DOHH2 (cell line): ENCODE measurements around the gene ZNF575.
"Not testable (repeated sequence)": the region's sequence is repeated elsewhere in the genome, so short reads cannot be mapped to it uniquely, and the experiment has no call there.

Source experiments
- H3F3A ChIP-seq: fragments of 200-600 bp; sonication (generic), shearing (Covaris generic); 2 replicates; pipeline ENCODE4 v1.6.0; 2016; ENCODE audit warnings: antibody characterized with exemption, mild to moderate bottlenecking; ENCODE audit not compliant: control insufficient read depth, insufficient read depth
- H3K27ac ChIP-seq: fragments of 200-600 bp; sonication (generic); 2 replicates; pipeline ENCODE4 v1.5.1; 2014; ENCODE audit warnings: low read depth, mild to moderate bottlenecking, low read length, moderate library complexity
- H3K27me3 ChIP-seq: fragments of 200-600 bp; sonication (generic); 2 replicates; pipeline ENCODE4 v1.6.1; 2014; ENCODE audit warnings: mild to moderate bottlenecking, low read length, mixed read lengths; ENCODE audit not compliant: control insufficient read depth
- H3K36me3 ChIP-seq: fragments of 200-600 bp; sonication (generic); 2 replicates; pipeline ENCODE4 v1.6.1; 2014; ENCODE audit warnings: mild to moderate bottlenecking, low read length, moderate library complexity, mixed read lengths; ENCODE audit not compliant: control insufficient read depth
- H3K4me1 ChIP-seq: fragments of 200-600 bp; sonication (generic); 2 replicates; pipeline ENCODE4 v1.6.1; 2014; ENCODE audit warnings: mild to moderate bottlenecking, low read length, mixed read lengths; ENCODE audit not compliant: control insufficient read depth
- H3K4me2 ChIP-seq: fragments of 200-600 bp; sonication (generic); 2 replicates; pipeline ENCODE4 v1.6.0; 2014; ENCODE audit warnings: mild to moderate bottlenecking, low read length, moderate library complexity
- H3K4me3 ChIP-seq: fragments of 200-600 bp; sonication (generic); 2 replicates; pipeline ENCODE4 v1.5.1; 2014; ENCODE audit warnings: mild to moderate bottlenecking, low read length, mixed read lengths
- H3K79me2 ChIP-seq: fragments of 200-600 bp; sonication (generic); 2 replicates; pipeline ENCODE4 v1.6.1; 2014; ENCODE audit warnings: mild to moderate bottlenecking, low read length, mixed read lengths; ENCODE audit not compliant: control insufficient read depth
- H3K9me2 ChIP-seq: fragments of 200-600 bp; sonication (generic); replicated peaks from 2 replicates; pipeline ENCODE4 v1.6.1; 2014; ENCODE audit warnings: mild to moderate bottlenecking, low read length, mixed read lengths; ENCODE audit not compliant: control insufficient read depth
- H3K9me3 ChIP-seq: fragments of 200-600 bp; sonication (generic); 2 replicates; pipeline ENCODE4 v1.6.1; 2014; ENCODE audit warnings: antibody characterized with exemption, low read length, mixed read lengths; ENCODE audit not compliant: control insufficient read depth, insufficient read depth
- H4K20me1 ChIP-seq: fragments of 200-600 bp; sonication (generic); 2 replicates; pipeline ENCODE4 v1.6.0; 2014; ENCODE audit warnings: low read depth, mild to moderate bottlenecking, antibody characterized with exemption, low read length, moderate library complexity; ENCODE audit not compliant: control insufficient read depth, insufficient read depth
- EZH2phosphoT487 ChIP-seq: fragments of 200-600 bp; sonication (generic); IDR thresholded peaks from 2 replicates; pipeline ENCODE4 v1.6.1; 2017; ENCODE audit warnings: borderline replicate concordance, mild to moderate bottlenecking, antibody characterized with exemption, low read length, moderate library complexity, mixed read lengths
- TF ChIP-seq, protein P1 (sequence below): fragments of 200-600 bp; sonication (generic); IDR thresholded peaks from one replicate; pipeline ENCODE4 v1.5.1; 2014; ENCODE audit warnings: antibody characterized with exemption, mild to moderate bottlenecking, low read depth, low read length; ENCODE audit not compliant: poor library complexity, severe bottlenecking

ZNF575 gene

DNA sequence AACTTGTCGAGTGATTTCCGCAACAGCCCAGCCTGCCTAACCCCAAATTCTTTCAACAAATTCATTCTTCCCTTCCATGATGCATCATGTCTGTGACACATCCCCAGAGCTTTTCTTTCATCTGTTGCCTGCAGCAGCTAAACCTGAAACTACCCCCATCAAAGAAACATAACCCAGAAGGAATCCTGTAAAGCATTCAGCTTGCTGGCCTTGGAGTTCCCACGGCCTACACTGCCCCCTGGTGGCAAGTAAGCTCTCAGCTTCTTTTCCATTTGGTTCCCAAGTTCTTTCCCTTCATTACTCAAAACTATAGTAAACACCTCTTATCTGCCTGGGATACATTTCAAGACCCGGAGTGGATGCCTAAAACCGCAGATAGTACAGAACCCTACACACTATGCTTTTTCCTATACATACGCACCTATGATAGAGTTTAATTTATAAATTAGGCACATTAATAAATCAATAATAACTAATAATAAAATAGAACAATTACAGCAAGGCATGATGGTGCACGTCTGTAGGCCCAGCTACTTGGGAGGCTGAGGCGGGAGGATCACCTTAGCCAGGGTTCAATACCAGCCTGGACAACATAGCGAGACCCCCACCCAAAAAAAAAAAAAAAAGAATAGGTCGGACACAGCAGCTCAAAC is 13.4 kb upstream of the ZNF575 start:
- Histone ChIP-seq H3K9me3 (no peaks in the 10 kb centered on the region), H3K27me3 (no peaks in the 10 kb centered on the region), H3K4me1 (peaks cover 19% of the 10 kb centered on the region), H3K4me3 (no peak overlapping the region), H3K9me2 (no peaks in the 10 kb centered on the region), H3K4me2 (peak overlapping the region; percentile 20), H3K36me3 (no peaks in the 10 kb centered on the region), H3F3A (peaks cover 8% of the 10 kb centered on the region; the same call in 1 of the 2 replicates), H3K79me2 (no peaks in the 10 kb centered on the region), H4K20me1 (no peaks in the 10 kb centered on the region), H3K27ac (no peak overlapping the region)
- TF ChIP-seq, protein P1, sequence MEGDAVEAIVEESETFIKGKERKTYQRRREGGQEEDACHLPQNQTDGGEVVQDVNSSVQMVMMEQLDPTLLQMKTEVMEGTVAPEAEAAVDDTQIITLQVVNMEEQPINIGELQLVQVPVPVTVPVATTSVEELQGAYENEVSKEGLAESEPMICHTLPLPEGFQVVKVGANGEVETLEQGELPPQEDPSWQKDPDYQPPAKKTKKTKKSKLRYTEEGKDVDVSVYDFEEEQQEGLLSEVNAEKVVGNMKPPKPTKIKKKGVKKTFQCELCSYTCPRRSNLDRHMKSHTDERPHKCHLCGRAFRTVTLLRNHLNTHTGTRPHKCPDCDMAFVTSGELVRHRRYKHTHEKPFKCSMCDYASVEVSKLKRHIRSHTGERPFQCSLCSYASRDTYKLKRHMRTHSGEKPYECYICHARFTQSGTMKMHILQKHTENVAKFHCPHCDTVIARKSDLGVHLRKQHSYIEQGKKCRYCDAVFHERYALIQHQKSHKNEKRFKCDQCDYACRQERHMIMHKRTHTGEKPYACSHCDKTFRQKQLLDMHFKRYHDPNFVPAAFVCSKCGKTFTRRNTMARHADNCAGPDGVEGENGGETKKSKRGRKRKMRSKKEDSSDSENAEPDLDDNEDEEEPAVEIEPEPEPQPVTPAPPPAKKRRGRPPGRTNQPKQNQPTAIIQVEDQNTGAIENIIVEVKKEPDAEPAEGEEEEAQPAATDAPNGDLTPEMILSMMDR = peak; percentile 84
- no peak for TF ChIP-seq EZH2phosphoT487

DNA sequence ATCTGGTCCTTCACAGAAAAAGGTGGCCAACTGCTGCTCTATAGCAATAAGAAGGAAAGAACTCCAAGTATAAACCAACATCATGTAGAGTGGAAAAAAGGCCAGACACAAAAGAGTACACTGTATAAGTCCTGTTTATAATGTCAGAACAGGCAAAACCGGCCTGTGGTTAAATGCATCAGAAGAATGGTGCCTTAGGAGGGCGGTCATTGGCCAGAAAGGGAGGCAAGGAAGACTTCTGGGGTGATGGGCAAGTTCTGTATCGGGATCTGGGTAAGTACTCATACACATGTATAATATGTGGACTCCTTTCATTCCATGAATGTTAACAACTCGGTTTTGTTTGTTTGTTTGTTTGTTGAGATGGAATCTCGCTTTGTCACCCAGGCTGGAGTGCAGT is 10.1 kb upstream of the ZNF575 start:
- Histone ChIP-seq H3K36me3 (no peaks in the 10 kb centered on the region), H3K79me2 (no peaks in the 10 kb centered on the region), H3K4me3 (no peak overlapping the region), H3K9me3 (no peaks in the 10 kb centered on the region), H3K9me2 (no peaks in the 10 kb centered on the region), H4K20me1 (no peaks in the 10 kb centered on the region), H3K4me2 (no peak overlapping the region), H3K27me3 (peaks cover 19% of the 10 kb centered on the region), H3K27ac (no peak overlapping the region), H3F3A (peaks cover 13% of the 10 kb centered on the region), H3K4me1 (peaks cover 43% of the 10 kb centered on the region)
- TF ChIP-seq EZH2phosphoT487 = no peak
- TF ChIP-seq, protein P1 = no peak

DNA sequence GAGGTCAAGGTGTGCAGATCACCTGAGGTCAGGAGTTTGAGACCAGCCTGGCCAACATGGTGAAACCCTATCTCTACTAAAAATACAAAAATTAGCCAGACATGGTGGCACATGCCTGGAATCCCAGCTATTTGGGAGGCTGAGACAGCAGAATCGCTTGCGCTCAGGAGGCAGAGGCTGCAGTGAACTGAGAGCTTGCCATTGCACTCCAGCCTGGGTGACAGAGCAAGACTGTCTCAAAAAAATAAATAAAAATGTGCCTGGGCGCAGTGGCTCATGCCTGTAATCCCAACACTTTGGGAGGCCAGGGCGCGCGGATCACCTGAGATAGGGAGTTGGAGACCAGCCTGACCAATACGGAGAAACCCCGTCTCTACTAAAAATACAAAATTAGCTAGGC is 9.3 kb upstream of the ZNF575 start:
- Histone ChIP-seq H3F3A (peaks cover 15% of the 10 kb centered on the region), H3K27me3 (peaks cover 19% of the 10 kb centered on the region), H3K4me1 (peaks cover 39% of the 10 kb centered on the region)
- H3K36me3 ChIP-seq, H3K27ac ChIP-seq, H3K4me2 ChIP-seq, H3K9me3 ChIP-seq, H3K9me2 ChIP-seq, H4K20me1 ChIP-seq, H3K79me2 ChIP-seq, H3K4me3 ChIP-seq: not testable (repeated sequence)

DNA sequence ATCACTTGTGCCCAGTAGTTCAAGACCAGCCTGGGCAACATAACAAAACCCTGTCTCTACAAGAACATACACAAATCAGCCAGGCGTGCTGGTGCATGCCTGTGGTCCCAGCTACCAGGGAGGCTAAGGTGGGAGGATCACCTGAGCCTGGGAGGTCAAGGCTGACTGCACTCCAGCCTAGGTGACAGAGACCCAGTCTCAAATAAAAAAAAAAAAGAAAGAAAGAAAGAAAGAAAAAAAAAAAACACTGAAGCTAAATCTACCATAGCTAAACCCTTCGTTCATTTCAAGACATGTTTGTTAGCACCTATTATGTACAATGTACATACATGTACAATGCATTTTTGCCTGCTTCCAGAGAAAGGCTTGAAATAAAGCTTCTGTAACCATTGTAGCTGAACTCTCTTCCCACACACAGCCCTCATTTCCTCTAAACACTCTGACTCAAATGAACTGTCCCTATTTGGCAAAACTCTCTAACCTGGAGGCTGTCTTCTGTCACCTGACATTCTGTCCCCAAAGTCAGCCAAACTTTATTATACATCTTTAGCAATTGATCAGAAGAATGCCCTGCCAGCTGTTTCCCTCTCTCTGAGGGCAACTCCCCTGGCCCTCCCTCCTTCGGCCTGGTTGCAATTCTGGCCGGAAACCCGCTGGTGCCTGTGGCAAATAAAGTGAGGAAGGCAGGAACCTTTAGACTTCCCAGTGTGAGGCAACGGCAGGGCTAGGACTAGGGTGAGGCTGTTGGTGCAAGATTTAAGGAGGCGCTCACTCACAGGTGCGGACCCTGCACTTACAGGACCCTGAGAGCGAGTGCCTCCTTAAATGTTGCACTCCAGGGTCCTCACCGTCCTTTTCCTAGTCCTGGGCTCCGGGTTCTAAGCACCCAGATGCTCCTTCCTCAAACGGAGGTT is 7.8 kb upstream of the ZNF575 start:
- peak overlapping the region; percentile 88 for H3K4me2 ChIP-seq

More for the DNA sequence above, 7.8 kb upstream of the ZNF575 start:
- no peaks in the 10 kb centered on the region for H3K9me2 ChIP-seq
- H3K36me3 ChIP-seq = no peaks in the 10 kb centered on the region
- peak overlapping the region; percentile 82 for H3K4me3 ChIP-seq
- H4K20me1 ChIP-seq = no peaks in the 10 kb centered on the region
- H3K27me3 ChIP-seq = peaks cover 19% of the 10 kb centered on the region
- peaks cover 31% of the 10 kb centered on the region for H3K4me1 ChIP-seq
- no peak overlapping the region for H3K27ac ChIP-seq
- TF ChIP-seq EZH2phosphoT487 = no peak
- TF ChIP-seq, protein P1 = no peak
- H3F3A ChIP-seq = peaks cover 8% of the 10 kb centered on the region; the same call in 1 of the 2 replicates
- H3K79me2 ChIP-seq = no peaks in the 10 kb centered on the region
- no peaks in the 10 kb centered on the region for H3K9me3 ChIP-seq
